Panc1 (cell line): Measurements from ENCODE around the gene ATRN.
"Not testable (repeated sequence)": the region's sequence is repeated elsewhere in the genome, so short reads cannot be mapped to it uniquely, and the experiment has no call there.

Experiments used
- CTCF ChIP-seq: fragments of 450-650 bp; IDR thresholded peaks from 2 replicates; pipeline ENCODE4 v1.5.1; 2017; ENCODE audit warnings: mild to moderate bottlenecking
- REST ChIP-seq, 2 experiments: IDR thresholded peaks; 2 replicates each; pipeline ENCODE4 v1.6.1; 2011 to 2012; ENCODE audit warnings: low read depth in 2 of 2, control low read depth in 1 of 2, low read length in 1 of 2, mild to moderate bottlenecking in 1 of 2, moderate library complexity in 1 of 2; ENCODE audit not compliant: insufficient read depth in 1 of 2

- TF ChIP-seq CTCF; REST (IDR thresholded peaks at IDR 0.05; ENCODE audit: insufficient read depth in 1 of 2, low read depth in 2 of 2, low read length in 1 of 2): not testable (repeated sequence)
Measured at GRCh38 chr20:3512239-3512638, 41.4 kb downstream of the ATRN start.
